ENCODE results near the gene LCE6A.
A peak's percentile ranks its signal among the peaks of the same experiment; 100 is the strongest.

Gene LCE6A, protein sequence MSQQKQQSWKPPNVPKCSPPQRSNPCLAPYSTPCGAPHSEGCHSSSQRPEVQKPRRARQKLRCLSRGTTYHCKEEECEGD

DNA sequence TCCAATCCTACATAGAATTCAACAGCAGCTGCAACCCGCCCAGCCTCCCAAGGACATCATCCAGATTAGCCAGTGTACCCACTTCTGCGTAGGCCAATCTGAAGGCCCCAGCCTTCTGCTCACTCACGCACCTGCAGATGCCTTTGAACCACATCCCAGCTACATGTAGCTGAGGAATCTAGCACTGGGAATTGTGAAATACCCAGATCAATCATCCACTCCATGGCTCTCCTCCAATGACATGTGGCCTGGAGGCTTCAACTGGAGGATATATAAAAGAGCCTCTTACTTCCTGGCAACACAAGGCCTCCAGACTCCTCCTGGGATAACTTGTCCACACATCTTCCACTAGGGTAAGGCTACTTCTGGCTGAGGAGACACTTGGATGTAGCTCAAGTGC is at the start of gene LCE6A:
Gene LCE6A (plus strand): TSS at position 301 of the 400 bp plus-strand sequence. CDS start 665 bp downstream, outside the sequence.
- DNase-seq (ENCODE audit: low spot score): no peak

DNA sequence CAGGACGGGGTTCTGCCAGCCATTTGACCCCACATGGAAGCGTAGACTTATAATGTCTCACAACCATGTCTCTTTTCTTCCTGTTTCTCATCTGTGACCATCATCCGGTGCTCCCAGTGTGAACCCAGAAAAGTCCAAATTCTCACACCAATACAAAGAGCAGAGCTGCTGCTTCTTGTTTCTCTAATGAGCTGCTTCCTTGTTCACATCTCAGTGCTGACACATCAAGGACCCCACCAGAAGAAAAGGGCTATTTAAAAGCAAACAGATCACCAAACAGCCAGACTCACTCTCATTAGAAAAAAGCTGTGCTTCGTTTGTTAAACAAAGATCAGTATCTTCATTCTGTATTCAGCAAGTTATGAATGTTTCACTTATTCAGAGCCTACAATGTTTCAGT is 47.0 kb upstream of the LCE6A start:
- DNase-seq (ENCODE audit: low spot score): no peak

DNA sequence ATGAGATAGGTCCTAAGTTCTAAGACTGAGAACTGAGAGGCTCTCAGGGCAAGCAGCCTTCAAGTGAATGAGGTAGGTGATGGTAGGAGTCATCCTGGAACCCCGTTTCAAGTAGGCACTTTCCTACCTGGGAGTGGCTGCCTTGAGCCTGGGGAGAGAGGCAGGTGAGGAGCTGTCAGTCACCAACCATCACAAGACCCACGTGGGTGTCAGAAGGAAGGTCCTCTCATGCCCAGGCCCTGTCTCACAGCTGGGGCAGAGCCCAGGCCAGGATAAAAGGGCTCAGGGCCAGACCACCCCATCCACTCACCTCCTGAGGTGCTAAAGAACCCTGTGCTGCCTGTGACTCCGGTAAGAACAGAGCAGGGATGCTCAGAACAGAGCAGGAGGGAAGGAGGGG is 46.2 kb upstream of the LCE6A start, which contains the start of gene LCE1D:
Gene LCE1D (plus strand): TSS at position 301 of the 400 bp plus-strand sequence. CDS start 1,074 bp downstream, outside the sequence.
- no peak for DNase-seq (ENCODE audit: low spot score)

DNA sequence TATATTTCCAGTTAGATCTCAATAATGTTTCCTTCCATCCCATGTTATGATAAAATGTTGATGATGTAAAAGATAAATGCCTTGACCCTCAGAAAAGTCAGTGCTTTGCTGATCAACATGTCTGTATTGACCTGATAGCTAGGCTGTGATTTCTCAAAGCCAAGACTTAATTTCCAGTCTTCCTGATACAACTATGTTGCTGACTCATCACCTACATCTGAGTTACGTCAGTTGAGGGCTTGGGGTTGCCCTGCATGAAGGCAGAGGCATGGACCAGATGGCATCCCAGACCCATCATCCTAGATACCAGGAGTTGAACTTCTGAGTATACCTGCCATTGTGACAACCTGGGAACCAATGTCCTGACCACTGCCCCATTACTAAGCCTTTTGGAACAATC is 41.3 kb upstream of the LCE6A start:
- no peak for DNase-seq (ENCODE audit: low spot score)

DNA sequence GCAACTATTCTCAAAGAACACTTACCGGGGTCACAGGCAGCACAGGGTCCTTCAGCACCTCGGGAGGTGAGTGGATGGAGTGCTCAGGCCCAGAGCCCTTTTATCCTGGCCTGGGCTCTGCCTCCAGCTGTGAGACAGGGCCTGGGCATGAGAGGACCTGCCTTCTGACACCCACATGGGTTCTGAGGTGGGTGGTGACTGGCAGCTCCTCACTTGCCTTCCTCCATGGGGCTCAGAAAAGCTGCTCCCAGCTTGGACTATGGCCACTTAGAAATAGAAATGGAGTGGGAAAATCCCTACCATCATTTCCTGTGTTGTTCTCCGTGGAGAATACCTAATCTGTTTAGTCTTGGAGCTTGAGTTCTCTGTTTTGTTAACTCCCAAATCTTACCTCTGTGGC is 36.1 kb upstream of the LCE6A start, which contains the start of gene LCE1C:
Gene LCE1C (minus strand): TSS at position 76 of the 400 bp plus-strand sequence. CDS start 1,173 bp downstream, outside the sequence.
- DNase-seq (ENCODE audit: low spot score): no peak

DNA sequence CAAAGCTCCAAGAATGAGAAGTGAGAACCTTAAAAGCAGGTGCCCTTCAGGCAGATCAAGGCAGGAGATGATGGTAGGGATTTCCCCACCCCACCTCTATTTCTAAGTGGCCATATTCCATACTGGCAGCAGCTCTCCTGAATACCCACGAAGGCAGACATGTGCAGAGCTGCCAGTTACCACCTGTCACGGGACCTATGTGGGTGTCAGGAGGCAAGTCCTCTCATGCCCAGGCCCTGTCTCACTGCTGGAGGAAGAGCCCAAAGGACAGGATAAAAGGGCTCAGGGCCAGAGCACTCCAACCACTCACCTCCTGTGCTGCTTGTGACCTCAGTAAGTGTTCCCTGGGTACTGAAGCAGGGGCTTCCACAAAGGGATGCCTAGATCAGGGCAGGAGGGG is 31.6 kb upstream of the LCE6A start:
- DNase-seq (ENCODE audit: low spot score): no peak

DNA sequence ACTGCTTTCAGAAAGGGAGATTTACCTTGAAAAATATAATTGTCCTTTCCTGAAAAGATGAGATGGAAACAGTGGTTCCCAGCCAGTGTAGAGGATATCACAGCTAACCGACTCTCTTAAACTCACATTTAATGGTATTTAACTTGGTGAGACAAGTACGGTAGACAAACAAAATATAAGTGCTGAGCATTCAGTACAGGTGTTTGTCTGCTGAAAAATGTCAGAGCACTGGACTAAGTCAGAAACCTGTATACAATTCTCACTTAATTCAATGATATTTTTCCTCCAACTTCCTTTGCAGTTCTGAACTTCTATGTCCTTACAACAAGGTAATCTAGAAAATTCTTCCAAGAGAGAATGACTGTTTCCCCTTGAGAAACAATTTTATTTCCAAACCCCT is 31.0 kb upstream of the LCE6A start, which contains the start of gene LCE1B:
Gene LCE1B (plus strand): TSS at position 301 of the 400 bp plus-strand sequence. CDS start 476 bp downstream, outside the sequence.
- no peak for DNase-seq (ENCODE audit: low spot score)

DNA sequence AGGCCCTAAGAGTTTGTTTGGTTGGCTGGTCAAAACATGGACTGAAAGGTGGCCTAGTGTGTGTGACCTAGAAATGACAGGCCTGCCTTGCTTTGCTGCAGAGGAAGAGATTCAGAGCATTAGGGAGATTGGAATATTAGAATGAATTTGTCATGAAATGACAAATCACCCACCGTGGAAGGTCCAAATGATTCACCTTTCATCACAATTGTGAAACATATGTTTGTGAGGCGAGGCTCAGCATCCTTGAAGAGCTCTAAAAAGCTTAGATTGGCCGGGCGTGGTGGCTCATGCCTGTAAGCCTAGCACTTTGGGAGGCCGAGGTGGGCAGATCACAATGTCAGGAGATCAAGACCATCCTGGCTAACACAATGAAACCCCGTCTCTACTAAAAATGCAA is 25.3 kb upstream of the LCE6A start:
- no peak for DNase-seq (ENCODE audit: low spot score)

DNA sequence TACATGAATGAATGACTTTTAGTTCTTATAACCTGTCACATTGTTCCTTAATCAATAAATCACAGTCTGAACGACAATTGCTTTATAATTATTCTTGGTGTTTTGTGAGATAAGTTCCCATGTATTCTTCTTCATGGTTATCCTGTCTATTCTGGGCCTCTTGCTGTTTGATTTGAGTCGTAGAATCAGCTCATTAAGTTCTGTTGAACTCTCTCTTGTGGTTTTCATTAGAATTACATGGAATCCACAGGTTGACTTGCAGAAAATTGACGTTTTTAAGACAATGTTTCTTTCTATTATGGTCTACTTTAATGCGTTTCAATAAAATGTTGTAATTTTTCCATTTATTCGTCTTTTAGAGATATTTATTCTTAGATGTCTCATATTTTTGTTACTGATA is 19.4 kb upstream of the LCE6A start:
- no peak for DNase-seq (ENCODE audit: low spot score)

DNA sequence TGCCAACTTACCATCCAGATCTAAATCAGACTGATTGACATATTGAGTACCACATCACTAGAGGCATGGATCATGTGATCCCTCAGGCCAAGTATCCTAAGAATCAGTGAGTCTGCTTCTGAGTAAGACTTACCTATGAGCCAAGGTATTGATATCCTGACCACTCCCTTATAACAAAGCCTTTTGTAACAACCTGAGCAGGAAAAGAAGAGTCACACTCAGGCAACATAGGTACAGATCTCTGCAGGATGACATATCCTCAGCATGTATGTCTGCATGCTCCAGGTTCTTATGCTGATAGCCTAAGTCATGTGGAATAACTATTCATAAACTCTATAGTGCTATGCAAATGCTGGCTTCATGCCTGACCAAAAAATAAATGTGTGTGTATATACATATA is 17.7 kb upstream of the LCE6A start:
- no peak for DNase-seq (ENCODE audit: low spot score)

DNA sequence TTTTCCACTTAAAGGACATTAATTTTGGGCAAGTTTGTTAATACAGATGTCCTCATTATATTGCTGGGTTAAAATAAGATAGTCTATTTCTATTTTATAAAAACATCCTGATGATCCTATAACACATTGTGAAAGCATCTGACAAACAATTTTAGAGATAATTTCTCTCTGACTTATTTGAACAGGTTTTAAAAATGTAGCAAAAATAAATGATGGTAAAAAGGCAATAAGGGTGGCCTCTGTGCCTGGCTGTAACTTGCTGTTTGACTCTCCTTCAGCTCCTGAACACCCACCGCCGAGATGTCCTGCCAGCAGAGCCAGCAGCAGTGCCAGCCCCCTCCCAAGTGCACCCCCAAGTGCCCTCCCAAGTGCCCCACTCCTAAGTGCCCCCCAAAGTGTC is 15.5 kb upstream of the LCE6A start, which contains the start of gene LCE1A:
Gene LCE1A (plus strand): TSS at position 301 of the 400 bp plus-strand sequence. CDS start 0 bp downstream, at position 301.
- DNase-seq (ENCODE audit: low spot score): no peak

DNA sequence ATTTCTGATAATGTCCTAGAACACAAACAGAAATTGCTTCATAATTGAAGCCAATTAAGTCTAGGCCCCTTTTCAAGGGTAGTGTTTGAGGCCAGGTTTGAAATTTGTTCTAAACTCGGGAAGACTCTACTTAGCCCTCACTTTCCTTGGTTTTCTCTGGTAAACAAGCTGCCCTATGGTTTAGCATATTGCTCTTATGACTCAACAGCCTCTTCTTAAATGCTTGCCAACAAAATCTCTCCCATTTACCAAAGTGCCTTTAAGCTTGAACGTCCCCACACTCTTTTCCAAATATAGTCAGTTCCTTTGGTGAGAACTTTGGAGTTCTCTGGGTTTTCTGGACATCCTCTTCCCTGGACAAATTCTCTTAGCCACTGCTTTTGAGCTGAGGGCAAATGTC is 5.8 kb upstream of the LCE6A start:
- no peak for DNase-seq (ENCODE audit: low spot score)

DNA sequence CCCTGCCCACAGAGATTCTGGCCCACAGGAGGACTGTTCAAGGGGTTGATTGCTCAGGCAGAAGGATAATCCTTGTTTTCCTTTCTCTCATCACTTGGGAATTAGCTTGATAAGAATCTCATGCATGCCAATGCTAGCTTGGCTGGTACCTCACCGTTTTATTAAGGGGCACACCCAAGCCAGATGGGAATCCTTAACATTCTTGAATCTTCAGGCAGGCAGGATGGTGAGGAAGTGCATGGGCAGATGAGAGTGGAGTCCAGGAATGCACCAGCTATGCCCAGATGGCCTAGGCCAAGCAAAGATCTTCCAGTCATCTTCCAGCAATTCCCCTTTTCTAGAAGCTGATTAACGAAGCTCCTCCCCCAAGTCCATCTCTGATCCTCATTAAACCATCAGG is 13.0 kb downstream of the LCE6A start:
- no peak for DNase-seq (ENCODE audit: low spot score)

DNA sequence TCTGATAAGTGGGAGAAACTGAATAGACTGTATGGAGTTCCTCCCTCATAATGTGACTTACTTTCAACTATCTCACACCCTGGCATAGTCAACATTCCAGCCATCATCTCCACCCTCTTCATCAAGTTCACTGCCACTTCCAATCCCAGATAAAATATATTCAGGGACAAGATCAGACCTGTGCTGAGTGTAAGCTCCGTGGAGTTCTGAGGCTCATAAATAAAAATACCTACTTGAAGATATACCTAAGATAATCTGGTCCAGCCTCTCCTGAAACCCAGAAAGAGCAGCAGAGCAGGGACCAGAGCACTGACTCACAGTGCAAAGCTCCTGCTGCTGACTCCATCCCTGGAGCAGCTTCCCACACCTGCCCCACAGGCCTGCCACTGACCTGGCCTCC is 15.4 kb downstream of the LCE6A start:
- no peak for DNase-seq (ENCODE audit: low spot score)

DNA sequence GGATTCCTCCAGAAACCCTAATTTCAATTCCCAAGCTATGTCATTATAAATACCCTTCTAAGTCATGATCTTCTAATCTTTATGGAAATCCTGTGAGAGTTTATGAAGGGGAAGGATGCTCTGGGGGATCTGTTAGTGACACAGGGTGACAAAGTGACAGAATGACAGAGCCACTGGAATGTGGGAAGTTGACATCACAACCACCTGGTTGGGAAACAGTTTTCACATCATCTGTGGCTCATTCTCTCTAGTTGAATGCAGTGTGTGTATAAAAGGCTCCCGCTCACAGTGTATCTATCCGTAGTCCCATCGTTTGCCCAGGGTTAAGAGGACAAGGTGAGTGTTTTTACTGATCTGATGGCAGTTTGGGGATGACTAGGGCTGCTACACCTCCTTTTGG is 17.0 kb downstream of the LCE6A start, which contains the start of gene LCE7A:
Gene LCE7A (plus strand): TSS at position 301 of the 400 bp plus-strand sequence. CDS start 702 bp downstream, outside the sequence.
- DNase-seq (ENCODE audit: low spot score): no peak

DNA sequence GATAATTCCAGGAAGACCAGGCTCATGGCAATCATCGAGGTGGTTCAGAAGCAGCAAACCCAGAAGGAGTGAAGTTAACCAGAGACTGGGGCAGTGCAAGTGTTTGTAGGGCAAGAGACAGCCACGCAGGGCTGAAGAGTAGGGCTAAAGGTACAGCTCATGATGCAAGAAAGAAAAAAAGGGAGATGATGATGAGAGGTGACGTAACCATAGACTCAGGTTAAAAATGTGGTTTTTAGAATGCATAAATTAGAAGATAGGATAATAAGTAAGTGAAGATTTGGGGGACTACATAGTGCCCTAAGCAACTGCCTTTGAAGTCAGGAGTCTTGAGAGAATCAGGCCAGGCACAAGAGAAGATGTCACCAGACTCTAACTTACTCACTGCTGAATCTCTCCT is 17.5 kb downstream of the LCE6A start:
- DNase-seq (ENCODE audit: low spot score): no peak

DNA sequence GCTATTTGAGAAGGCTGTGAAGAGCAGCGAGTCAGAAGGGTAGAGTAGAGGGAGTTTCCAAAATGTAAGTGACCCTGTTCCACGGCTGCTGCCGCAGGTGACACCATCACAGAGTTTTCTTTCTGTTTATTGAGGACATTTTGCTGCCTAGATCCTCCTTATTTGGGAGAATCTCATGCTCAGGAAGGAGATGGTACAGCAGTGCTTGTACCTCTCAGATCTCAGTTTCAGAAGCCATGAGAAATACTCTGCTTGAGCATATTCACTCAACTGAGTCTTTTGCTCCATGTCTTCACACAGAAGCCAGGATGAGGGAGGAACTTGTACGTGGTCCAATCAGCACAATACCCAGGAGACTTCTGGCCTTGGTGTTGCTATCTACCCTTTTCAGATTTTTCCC is 18.7 kb downstream of the LCE6A start:
- DNase-seq (ENCODE audit: low spot score): no peak

DNA sequence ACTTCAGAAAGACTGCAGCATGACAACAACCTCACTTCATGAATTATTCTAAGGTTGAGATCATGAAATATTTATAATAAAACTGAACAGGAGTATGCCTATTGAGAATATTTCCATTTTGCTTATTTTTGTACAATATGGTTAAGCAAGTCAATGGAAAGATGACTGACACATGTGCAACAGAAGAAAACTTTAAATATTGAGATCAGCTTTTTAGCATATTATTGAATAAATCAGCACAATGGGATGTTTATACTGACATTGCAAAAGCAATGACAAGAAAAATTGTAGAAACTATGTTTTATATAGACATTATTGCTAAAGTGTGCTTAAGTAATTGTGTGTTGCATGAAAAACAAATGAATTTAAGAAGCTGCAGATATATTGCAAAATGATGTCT is 21.8 kb downstream of the LCE6A start:
- DNase-seq (ENCODE audit: low spot score): no peak

DNA sequence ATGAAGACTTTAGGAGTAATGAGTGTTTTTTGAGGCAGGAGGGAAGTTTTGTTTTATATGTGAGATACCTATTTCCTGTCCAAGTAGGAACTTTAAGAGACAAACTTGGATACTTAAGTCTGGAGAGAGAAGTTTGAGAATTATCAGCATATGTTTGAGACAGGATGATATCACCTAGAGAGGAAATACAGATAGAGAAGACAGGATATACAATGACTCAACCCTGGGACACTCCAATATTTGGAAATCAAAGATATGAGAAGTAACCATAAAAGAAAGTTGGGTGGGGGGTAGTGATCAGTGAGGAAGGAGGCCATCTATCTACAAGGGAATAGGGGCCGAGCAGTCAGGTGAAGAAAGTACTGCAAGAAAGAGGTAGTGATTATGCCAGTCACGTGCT is 23.7 kb downstream of the LCE6A start:
- DNase-seq (ENCODE audit: low spot score): no peak

DNA sequence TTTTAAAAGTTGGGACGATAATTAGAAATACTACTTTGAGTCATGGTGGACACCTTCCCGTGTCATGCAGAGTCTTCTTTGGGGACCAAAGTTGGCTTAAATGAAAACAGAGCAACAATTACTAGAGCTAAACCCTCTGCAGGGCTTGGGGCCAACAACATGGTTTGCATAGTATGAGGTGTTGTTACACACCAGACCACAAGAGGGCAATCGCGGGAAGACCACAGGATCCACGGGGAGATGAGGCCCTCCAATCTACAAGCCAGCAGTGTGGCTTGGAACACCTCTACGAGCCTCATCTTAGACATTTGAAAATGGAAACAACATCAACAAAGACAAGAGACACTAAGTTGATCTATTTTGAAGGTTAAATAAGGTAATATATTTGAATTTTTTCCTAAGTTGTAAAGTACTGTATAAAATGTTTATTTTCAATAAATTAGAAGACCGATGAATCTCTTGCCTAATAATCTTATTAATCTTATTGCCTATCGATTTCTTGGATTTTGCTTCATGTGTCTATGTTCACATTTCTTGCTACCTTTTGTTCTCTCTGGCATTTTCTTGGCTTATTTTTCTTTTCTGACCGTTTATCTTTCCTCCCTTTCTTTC is 27.3 kb downstream of the LCE6A start:
- peak; percentile 89 for DNase-seq (ENCODE audit: low spot score)

DNA sequence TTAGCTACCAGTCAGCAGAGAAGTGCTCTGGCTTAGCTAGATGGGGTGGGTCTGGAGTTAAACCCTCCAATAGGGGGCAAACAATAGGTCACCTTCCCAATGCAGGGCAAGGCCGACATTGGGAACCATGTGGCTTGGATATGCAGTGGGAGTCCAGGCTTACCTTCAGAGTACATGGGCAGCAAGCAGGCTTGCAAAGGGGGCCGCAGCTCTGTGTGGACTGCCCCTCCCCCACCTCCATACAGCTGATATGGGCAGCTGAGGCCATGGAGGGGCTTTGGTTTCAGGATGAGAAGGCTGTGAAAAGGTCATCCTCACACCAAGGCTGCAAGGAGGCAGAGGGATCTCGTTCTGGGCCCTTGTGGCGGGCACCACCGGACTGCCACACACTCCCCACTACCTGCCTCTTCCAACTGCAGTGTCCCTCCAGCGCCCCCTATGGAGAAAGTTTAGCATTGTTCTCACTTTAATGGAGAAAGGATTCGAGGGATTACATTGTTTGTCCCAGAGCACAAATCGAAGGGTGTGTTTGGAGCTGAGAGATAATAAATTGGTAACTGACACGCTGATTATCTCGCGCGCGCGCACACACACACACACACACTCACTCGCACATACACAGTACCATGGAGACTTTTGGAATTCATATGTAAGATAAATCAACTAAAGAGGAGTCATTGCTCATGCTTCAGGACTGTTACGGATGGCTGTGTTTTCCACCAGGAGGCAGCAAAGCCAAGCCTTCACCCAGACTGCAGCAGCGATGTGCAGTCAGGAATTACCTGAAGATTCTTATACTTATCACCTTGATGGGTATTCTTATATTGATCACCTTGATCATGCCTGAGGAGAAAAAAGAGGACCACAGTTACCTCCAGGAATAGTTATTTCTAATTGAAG is 28.4 kb downstream of the LCE6A start:
- DNase-seq (ENCODE audit: low spot score): peak; percentile 46

DNA sequence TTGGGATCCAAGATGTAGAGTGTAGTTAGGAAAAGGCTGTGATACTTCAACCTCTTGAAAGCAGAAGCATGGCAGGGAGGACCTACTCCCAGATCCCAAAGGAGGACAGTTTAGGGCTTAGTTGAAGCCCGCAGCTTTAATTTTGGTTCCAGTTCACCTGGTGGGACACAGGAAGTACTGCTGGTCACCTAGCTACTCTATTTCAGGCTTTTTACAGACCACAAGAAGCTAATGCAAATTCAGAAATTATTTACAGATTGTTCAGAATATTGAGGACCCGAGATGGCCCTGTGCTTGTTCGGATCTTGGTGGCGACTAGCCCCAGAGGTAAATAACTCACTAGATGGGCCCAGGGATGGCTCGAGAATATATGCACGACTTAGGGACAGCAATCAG is 29.1 kb downstream of the LCE6A start:
- no peak for DNase-seq (ENCODE audit: low spot score)

DNA sequence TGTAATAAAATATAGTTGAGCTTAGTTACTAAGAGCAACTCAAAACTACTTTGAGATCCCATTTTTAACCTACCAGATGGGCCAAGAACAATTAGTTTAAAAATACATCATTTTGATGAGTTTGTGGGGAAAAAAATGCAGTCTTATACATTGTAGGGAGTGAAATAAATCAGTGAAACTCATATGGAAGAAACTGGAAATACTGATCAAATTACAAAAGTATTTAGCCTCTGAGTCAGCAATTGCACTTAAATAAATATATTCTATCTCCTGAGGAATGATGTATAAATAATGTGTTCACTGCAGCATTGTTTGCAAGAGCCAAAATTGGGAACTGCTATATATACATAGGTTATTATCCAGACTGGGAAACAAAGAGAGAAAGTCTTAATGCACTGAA is 30.8 kb downstream of the LCE6A start:
- DNase-seq (ENCODE audit: low spot score): no peak

Measured in AG20443 (cell line).